Activated CD4-positive, alpha-beta T cell treated with anti-CD3 and anti-CD28 coated beads for 36 hours (primary cell): Measurements from ENCODE around the gene KIF21B. TPM values are rescaled to one million over a fixed set of nuclear protein-coding genes. Genes with fewer than 3 reads are reported as not detected.

Experiments
- ATAC-seq: fragments of 200-7000 bp; cut with Tn5 transposase; one replicate; pipeline ENCODE4 v1.10.0; 2021; ENCODE audit warnings: mild to moderate bottlenecking, moderate library complexity
- CTCF ChIA-PET: fragments of 350-600 bp; sonication (Branson Sonifier 250); formaldehyde crosslinking; loops from one replicate; lab custom pipeline; 2021; ENCODE audit warnings: antibody characterized with exemption; lab: Charles Lee
- POLR2A ChIA-PET: fragments of 350-600 bp; sonication (Branson Sonifier 250); formaldehyde crosslinking; loops from one replicate; lab custom pipeline; 2021; ENCODE audit warnings: antibody characterized with exemption, inconsistent platforms; lab: Charles Lee
- DNase-seq: peaks from one replicate; pipeline ENCODE4 v3.0.0-alpha.2; 2020
- H3K27ac Mint-ChIP-seq: one replicate; pipeline ENCODE4 v1.8.0; 2021; ENCODE audit warnings: mixed read lengths
- H3K27me3 Mint-ChIP-seq: one replicate; pipeline ENCODE4 v1.8.0; 2021; ENCODE audit warnings: mixed read lengths
- H3K36me3 Mint-ChIP-seq: one replicate; pipeline ENCODE4 v1.8.0; 2021; ENCODE audit warnings: low read depth, mixed read lengths
- H3K4me1 Mint-ChIP-seq: one replicate; pipeline ENCODE4 v1.8.0; 2021; ENCODE audit warnings: mixed read lengths
- H3K4me3 Mint-ChIP-seq: one replicate; pipeline ENCODE4 v1.8.0; 2021; ENCODE audit warnings: mild to moderate bottlenecking, moderate library complexity, mixed read lengths
- H3K9me3 Mint-ChIP-seq: one replicate; pipeline ENCODE4 v1.8.0; 2021; ENCODE audit warnings: low read depth, mixed read lengths
- intact Hi-C, 2 experiments: fragments of 100-400 bp; cut with DNase I in 1 of 2; cut with micrococcal nuclease in 1 of 2; formaldehyde crosslinking; loops; one replicate each; pipeline versions ENCODE4 v1.14.2 to v1.15.1; 2022 to 2024; cut with DNase I, micrococcal nuclease
- total RNA-seq, 2 experiments: library from RNA; stranded (reverse); gene quantifications; one replicate each; pipeline ENCODE4 v1.2.3, GENCODE V29; 2021

The KIF21B gene
- total RNA-seq, 2 experiments from 2014 or later: 62.8 to 67.1 TPM

DNA sequence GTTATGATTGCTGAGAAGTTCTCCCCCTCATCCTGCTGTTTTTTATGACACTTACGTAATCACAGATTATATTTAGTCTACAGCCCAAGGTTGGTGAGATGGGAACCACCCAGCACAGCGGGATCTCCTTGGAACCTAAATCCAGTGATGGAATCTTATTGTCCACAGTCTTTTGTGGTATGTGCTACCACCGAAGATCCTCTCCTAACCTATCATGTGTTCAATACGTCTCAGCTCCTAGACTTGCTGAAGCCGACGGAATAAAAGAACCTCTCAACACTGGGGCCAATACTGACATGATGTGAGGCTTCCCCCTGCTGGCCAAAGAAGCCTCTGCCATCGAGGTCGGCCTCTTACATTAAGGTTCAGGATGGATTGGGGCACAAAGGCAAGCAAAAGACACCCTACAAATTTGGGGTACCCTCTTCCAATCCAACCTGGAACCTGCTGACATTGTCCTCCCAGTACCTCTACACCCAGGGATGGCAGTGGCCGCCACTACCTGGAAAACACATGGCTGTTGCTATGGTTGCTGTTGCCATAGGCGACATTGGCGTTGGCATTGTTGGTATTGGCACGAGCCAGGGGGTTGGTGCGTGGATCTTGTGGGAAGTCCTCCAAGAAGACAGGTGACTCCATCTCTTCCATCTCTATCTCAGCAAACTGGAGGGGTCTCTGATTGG lies 19.4 kb upstream of the KIF21B start:
- no peaks in the 10 kb centered on the region for H3K9me3 Mint-ChIP-seq
- intact Hi-C loops: loop anchor here (1.0 to 5.0 kb wide), 5 partner anchors 40 to 421 kb away; partner anchors contain the start of gene KIF14 (in 2 of the 2)
- ATAC-seq: peak; percentile 96
- ChIA-PET CTCF (interaction anchor here (0.5 to 5.5 kb wide), 17 partner anchors 9 to 1482 kb away, joined by 3 to 66 read pairs (median 4); no protein-coding TSS in a partner anchor), POLR2A (no interaction called here)
- DNase-seq: peak; percentile 85
- H3K4me1 Mint-ChIP-seq: no peaks in the 10 kb centered on the region
- no peaks in the 10 kb centered on the region for H3K27me3 Mint-ChIP-seq
- H3K36me3 Mint-ChIP-seq: no peaks in the 10 kb centered on the region
- H3K4me3 Mint-ChIP-seq: no peak overlapping the region
- H3K27ac Mint-ChIP-seq: no peak overlapping the region

DNA sequence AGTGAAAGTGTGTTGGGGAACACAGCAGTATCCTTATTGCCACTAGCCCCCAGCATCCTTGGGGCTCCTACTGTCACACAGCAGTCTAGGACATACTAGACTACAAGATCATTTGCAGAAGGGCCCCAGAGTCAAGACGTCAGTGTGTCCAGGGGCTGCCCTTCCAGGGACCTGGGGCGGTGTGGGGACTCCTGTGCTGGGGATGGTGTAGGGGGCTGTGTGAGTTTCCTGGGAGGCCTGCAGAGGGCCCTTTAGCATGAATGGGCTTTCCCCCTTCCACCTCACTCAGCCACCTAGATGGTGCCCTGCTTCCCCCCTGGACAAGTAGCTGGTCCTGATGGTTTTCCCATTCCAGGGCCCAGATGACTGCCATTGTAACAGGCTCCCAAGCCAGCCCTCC lies 17.5 kb upstream of the KIF21B start:
- Mint-ChIP-seq H3K4me3 (no peak overlapping the region), H3K9me3 (no peaks in the 10 kb centered on the region), H3K4me1 (no peaks in the 10 kb centered on the region), H3K36me3 (no peaks in the 10 kb centered on the region), H3K27me3 (no peaks in the 10 kb centered on the region), H3K27ac (no peak overlapping the region)
- ChIA-PET POLR2A (no interaction called here), CTCF (interaction anchor here (1.6 to 5.5 kb wide), 5 partner anchors 16 to 70 kb away, joined by 3 to 66 read pairs (median 19); no protein-coding TSS in a partner anchor)
- intact Hi-C loops: loop anchor here (5.0 kb wide), 1 partner anchor 419 kb away; the partner anchor contains the start of gene KIF14 (in 2 of the 2)
- no peak for ATAC-seq
- DNase-seq: no peak

DNA sequence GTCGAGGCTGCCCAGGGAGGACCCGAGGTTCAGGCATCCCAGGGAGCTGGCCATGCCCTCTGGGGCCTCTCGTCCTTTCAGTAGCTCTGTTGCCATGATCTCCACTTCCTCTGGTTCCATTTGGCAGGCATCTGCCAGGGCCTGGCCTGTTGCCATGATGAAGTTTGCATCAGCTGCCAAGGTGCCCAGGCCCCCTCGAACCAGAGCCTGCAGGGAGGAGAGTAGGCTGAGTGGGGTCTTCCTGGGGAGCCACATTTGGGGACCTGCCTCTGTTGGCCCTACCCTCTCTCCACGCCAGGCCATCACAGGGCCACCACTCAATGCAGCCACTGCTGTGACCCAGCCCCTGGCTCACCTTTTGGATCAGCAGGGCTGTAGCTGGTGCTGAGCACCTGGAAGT lies 16.4 kb upstream of the KIF21B start:
- DNase-seq (no peak), ATAC-seq (no peak)
- no peaks in the 10 kb centered on the region for H3K27me3 Mint-ChIP-seq
- H3K4me3 Mint-ChIP-seq: no peak overlapping the region
- H3K27ac Mint-ChIP-seq: no peak overlapping the region
- H3K9me3 Mint-ChIP-seq: no peaks in the 10 kb centered on the region
- CTCF ChIA-PET: interaction anchor here (1.6 to 5.5 kb wide), 3 partner anchors 15 to 68 kb away, joined by 7 to 66 read pairs (median 15); no protein-coding TSS in a partner anchor
- H3K4me1 Mint-ChIP-seq: no peaks in the 10 kb centered on the region
- POLR2A ChIA-PET: no interaction called here
- no peaks in the 10 kb centered on the region for H3K36me3 Mint-ChIP-seq
- intact Hi-C loops: loop anchor here (5.0 kb wide), 1 partner anchor 418 kb away; the partner anchor contains the start of gene KIF14 (in 2 of the 2)

DNA sequence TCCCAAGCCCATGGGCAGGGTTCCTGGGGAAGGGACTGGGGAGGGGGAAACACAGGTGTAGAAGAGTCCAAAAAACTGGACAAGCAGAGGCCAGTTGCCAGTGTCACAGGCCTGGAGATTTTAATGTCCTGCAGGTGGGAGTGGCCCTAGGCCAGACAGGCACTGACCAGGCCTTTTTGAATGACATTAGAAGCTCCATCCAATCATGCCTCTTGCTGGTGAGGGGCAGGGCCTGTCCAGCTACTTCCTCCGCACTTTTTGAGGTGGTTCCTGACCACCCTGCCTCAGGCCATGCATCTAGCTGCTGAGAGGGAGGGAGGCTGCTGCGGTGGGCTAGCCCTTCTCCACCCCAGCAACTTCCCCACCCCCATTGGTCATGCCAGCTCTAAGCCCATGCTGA lies 15.9 kb upstream of the KIF21B start:
- no peak overlapping the region for H3K4me3 Mint-ChIP-seq
- H3K27me3 Mint-ChIP-seq: no peaks in the 10 kb centered on the region
- H3K4me1 Mint-ChIP-seq: no peaks in the 10 kb centered on the region
- intact Hi-C loops: no loop called here
- ChIA-PET POLR2A (no interaction called here), CTCF (interaction anchor here (0.7 to 5.5 kb wide), 4 partner anchors 14 to 112 kb away, joined by 3 to 66 read pairs (median 11); no protein-coding TSS in a partner anchor)
- no peaks in the 10 kb centered on the region for H3K36me3 Mint-ChIP-seq
- ATAC-seq (no peak), DNase-seq (no peak)
- H3K27ac Mint-ChIP-seq: no peak overlapping the region
- no peaks in the 10 kb centered on the region for H3K9me3 Mint-ChIP-seq

DNA sequence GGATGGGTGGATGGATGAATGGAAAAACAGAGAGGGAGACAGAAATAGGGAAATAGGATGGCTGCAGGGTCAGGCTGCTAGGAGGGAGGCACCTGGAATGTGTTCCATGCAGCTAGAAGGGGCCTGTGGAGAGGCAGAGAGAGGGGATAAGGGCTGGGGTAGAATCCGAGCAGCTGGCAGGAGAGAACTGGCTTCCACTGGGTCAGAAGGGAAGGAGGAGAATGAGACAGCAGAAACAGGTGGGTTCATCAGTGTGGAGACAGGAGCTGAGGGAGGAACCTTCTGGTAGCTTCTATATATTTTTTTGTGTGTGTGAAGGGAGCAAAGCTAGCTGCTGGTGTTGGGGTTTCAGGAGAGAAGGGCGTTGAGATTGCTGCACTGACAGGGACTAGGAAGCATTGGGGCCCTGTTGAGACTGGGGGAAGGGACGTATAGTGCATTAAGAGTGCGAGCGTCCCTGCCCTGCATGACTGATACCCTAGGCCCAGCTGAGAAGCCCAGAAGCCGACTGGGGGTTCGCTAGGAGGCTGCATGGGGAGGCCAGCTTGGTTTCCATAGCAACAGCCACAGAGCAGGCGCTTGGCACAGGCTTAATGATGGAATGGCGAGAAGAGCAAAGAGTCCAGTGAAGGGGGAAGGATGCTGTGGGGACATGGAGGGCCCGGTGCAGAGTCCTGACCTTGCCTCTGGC lies 14.8 kb upstream of the KIF21B start:
- CTCF ChIA-PET: interaction anchor here (1.3 to 5.5 kb wide), 4 partner anchors 11 to 66 kb away, joined by 4 to 66 read pairs (median 11); no protein-coding TSS in a partner anchor
- no peak for DNase-seq
- intact Hi-C loops: no loop called here
- no peak overlapping the region for H3K27ac Mint-ChIP-seq
- no peaks in the 10 kb centered on the region for H3K27me3 Mint-ChIP-seq
- no peaks in the 10 kb centered on the region for H3K4me1 Mint-ChIP-seq
- no peak for ATAC-seq
- H3K9me3 Mint-ChIP-seq: no peaks in the 10 kb centered on the region
- no peak overlapping the region for H3K4me3 Mint-ChIP-seq
- H3K36me3 Mint-ChIP-seq: no peaks in the 10 kb centered on the region
- POLR2A ChIA-PET: no interaction called here

DNA sequence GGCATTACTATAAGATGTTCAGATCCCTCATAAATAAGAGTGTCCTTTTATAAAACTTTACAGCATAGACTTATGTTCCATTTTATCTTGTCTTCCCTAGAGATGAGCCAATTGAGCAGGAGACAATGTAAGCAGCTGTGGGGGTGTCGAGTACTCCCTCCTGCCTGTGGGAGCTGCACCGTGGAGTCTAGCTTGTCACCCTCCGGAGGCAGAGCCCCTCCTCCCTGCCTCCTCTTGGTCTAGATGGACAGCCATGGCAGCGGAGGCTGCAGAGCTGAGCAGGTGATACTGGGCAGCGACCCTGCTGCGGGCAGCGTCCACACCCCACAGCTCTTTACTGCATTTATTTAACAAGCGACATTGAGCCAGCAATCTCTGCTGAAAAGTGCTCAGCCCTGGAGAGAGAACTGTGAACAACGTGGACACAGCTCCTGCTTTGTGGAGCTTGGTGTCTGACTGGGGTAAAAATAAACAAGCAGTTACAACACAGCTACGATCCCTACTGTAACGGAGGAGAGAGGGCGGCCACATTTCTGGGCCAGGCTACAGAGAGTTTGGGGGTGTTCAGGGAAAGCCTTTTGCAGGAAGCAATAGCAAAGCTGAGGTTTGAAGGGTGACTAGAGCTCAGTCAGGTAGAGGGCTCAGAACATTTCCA lies 12.8 kb upstream of the KIF21B start:
- no peak for DNase-seq
- ATAC-seq: no peak
- POLR2A ChIA-PET: no interaction called here
- no peak overlapping the region for H3K4me3 Mint-ChIP-seq
- no peaks in the 10 kb centered on the region for H3K9me3 Mint-ChIP-seq
- intact Hi-C loops: no loop called here
- no peaks in the 10 kb centered on the region for H3K27me3 Mint-ChIP-seq
- H3K27ac Mint-ChIP-seq: no peak overlapping the region
- no peaks in the 10 kb centered on the region for H3K36me3 Mint-ChIP-seq
- H3K4me1 Mint-ChIP-seq: no peaks in the 10 kb centered on the region
- CTCF ChIA-PET: interaction anchor here (1.1 to 2.3 kb wide), 3 partner anchors 11 to 65 kb away, joined by 4 to 10 read pairs (median 6); no protein-coding TSS in a partner anchor

DNA sequence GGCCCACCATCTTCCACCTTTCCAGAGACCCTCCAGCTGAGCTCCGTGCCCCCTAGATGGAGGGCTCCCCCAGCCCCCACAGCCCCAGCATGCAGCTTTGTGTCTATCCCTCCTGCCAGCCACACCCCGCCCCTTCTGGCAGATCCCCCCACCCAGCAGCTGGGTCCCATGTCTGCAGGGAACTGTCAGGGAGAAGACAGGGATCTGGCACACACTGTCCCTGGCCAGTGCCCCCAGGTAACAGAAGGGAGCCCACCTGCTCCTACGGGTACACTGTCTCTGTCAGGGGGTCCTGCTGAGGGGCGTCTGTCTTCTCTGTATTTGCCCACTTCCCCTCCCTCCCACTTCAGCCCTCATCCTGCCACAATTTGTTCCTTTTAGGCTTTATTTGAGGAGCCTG lies 11.2 kb upstream of the KIF21B start:
- ChIA-PET CTCF (interaction anchor here (0.7 to 1.9 kb wide), 3 partner anchors 9 to 55 kb away, joined by 3 to 9 read pairs (median 8); no protein-coding TSS in a partner anchor), POLR2A (no interaction called here)
- Mint-ChIP-seq H3K4me3 (no peak overlapping the region), H3K36me3 (no peaks in the 10 kb centered on the region), H3K27me3 (no peaks in the 10 kb centered on the region), H3K4me1 (no peaks in the 10 kb centered on the region), H3K9me3 (no peaks in the 10 kb centered on the region), H3K27ac (no peak overlapping the region)
- ATAC-seq: no peak
- intact Hi-C loops: no loop called here
- no peak for DNase-seq

DNA sequence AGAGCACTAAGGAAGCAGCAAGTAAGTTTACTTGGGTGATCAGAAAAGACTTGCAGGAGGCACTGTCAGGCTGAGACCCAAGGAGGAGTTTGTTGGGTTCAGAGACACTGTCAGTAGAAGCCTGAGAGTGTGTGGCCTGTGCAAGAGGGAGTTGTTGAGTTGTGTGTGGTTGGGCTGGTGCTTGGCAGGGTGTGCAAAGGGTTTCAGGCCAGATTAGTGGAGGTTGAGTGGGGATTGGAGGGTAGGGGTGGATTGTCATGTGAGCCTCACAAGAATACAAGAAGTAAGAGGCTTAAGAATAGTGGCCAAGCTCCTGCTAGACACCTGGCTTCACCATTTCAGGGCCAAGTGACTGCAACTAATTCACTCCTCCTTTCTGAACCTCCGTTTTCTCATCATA lies 8.9 kb upstream of the KIF21B start:
- H3K27ac Mint-ChIP-seq: no peak overlapping the region
- POLR2A ChIA-PET: no interaction called here
- no peaks in the 10 kb centered on the region for H3K27me3 Mint-ChIP-seq
- no peaks in the 10 kb centered on the region for H3K9me3 Mint-ChIP-seq
- intact Hi-C loops: no loop called here
- H3K4me3 Mint-ChIP-seq: no peak overlapping the region
- H3K36me3 Mint-ChIP-seq: no peaks in the 10 kb centered on the region
- peaks cover 8% of the 10 kb centered on the region for H3K4me1 Mint-ChIP-seq
- no peak for DNase-seq
- CTCF ChIA-PET: interaction anchor here (1.0 to 1.4 kb wide), 4 partner anchors 11 to 60 kb away, joined by 3 to 5 read pairs (median 4); no protein-coding TSS in a partner anchor
- no peak for ATAC-seq

DNA sequence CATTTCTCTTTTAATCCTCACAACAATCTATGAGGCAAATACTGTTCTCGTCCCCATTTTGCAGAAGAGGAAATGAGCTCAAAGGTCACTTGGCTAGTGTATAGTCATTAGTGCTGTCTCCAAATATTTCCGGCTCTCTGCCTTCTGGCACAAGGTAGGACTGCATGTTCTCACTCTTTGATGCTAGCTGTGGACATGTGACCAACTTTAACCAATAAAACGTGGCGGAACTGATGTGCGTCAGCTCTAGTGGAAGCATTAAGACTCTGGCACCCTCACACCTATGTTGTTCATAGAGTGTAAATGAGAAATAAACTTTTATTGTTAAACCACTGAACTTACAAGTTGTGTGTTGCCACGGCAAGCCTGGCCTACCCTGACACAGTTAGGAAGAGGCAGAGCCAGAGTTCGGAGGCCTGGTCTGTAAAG lies 5.0 kb upstream of the KIF21B start:
- H3K4me1 Mint-ChIP-seq: peaks cover 44% of the 10 kb centered on the region
- H3K9me3 Mint-ChIP-seq: no peaks in the 10 kb centered on the region
- no peak overlapping the region for H3K4me3 Mint-ChIP-seq
- H3K27ac Mint-ChIP-seq: no peak overlapping the region
- ChIA-PET CTCF (interaction anchor here (0.5 to 1.6 kb wide), 3 partner anchors 14 to 52 kb away, joined by 3 to 5 read pairs (median 3); no protein-coding TSS in a partner anchor), POLR2A (interaction anchor here (0.6 kb wide), 1 partner anchor 8 kb away, joined by 3 read pairs; no protein-coding TSS in a partner anchor)
- no peaks in the 10 kb centered on the region for H3K36me3 Mint-ChIP-seq
- intact Hi-C loops: loop anchor here in 1 of 2 experiments (10.0 kb wide), 1 partner anchor 624 kb away; no protein-coding TSS in a partner anchor
- DNase-seq (no peak), ATAC-seq (no peak)
- no peaks in the 10 kb centered on the region for H3K27me3 Mint-ChIP-seq

DNA sequence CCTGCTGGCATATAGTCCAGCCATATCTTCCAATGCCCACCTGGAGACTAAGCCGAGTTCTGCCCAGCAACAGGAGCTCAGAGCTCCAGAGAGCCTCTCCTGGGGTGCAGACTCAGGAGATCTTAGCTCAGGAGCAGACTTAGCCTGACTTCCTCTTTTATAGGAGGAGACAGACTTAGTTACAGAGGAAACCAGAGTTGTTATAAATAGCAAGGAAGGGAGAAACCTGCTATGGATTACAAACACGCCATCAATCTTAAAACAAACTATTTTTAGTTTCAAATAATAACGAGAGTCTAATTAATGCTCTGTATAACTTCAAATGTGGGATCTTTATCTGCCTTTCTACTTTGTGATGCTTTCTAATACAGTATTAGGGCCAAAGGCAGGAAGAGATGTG lies 3.3 kb upstream of the KIF21B start:
- ChIA-PET POLR2A (no interaction called here), CTCF (interaction anchor here (0.6 to 2.0 kb wide), 6 partner anchors 8 to 170 kb away, joined by 3 to 17 read pairs (median 4); no protein-coding TSS in a partner anchor)
- no peak for ATAC-seq
- H3K4me1 Mint-ChIP-seq: peaks cover 46% of the 10 kb centered on the region
- no peak overlapping the region for H3K4me3 Mint-ChIP-seq
- H3K27me3 Mint-ChIP-seq: no peaks in the 10 kb centered on the region
- H3K36me3 Mint-ChIP-seq: peaks cover 7% of the 10 kb centered on the region
- H3K27ac Mint-ChIP-seq: no peak overlapping the region
- intact Hi-C loops: loop anchor here in 1 of 2 experiments (10.0 kb wide), 1 partner anchor 622 kb away; no protein-coding TSS in a partner anchor
- no peaks in the 10 kb centered on the region for H3K9me3 Mint-ChIP-seq
- DNase-seq: no peak
